Fibroblast of villous mesenchyme (primary cell): ENCODE data around the gene APOM. TPM values are rescaled to one million over a fixed set of nuclear protein-coding genes. Genes with fewer than 3 reads are reported as not detected.

Experiments
- DNase-seq: peaks from one replicate; pipeline ENCODE4 v3.0.0-alpha.2; 2010; ENCODE audit warnings: low read depth
- H3K4me3 ChIP-seq: 2 replicates; pipeline ENCODE4 v1.5.1; 2011; ENCODE audit warnings: low read depth, mild to moderate bottlenecking, low read length
- total RNA-seq: library from RNA; depleted of rRNA; stranded (reverse); fragments of >200 nt; gene quantifications from 2 replicates; pipeline ENCODE4 v1.2.3, GENCODE V29; 2012
- TF ChIP-seq, protein P1 (sequence below): IDR thresholded peaks from 2 replicates; pipeline ENCODE4 v1.5.1; 2012; ENCODE audit warnings: low read depth, mild to moderate bottlenecking, low read length; ENCODE audit not compliant: insufficient read depth

The APOM gene
- total RNA-seq, 1 donor: 0.43 TPM

GRCh38 chr6:31639043-31639442, 16.7 kb upstream of the APOM start:
- TF ChIP-seq, protein P1, sequence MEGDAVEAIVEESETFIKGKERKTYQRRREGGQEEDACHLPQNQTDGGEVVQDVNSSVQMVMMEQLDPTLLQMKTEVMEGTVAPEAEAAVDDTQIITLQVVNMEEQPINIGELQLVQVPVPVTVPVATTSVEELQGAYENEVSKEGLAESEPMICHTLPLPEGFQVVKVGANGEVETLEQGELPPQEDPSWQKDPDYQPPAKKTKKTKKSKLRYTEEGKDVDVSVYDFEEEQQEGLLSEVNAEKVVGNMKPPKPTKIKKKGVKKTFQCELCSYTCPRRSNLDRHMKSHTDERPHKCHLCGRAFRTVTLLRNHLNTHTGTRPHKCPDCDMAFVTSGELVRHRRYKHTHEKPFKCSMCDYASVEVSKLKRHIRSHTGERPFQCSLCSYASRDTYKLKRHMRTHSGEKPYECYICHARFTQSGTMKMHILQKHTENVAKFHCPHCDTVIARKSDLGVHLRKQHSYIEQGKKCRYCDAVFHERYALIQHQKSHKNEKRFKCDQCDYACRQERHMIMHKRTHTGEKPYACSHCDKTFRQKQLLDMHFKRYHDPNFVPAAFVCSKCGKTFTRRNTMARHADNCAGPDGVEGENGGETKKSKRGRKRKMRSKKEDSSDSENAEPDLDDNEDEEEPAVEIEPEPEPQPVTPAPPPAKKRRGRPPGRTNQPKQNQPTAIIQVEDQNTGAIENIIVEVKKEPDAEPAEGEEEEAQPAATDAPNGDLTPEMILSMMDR: no peak
- DNase-seq: no peak

DNA sequence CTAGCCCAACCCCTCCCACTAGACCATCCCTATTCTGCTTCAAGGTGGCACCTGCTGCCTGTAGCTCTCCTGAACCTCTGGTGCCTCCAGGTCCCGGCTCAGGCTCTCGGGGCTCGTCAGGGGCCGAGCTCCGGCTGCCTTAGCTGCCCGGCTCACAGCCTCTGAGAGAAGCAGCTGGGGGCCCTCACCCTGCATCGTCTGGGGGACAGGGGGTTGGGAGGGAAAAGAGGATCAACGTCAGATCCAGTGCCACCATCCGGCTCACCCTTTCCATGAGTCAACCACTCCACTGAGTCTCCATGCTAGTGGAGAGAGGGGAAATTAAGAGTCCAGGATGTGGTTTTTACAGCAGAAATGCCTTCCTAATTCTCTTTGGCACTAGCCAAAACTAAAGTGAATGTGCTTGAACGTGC, 16.2 kb upstream of the APOM start:
- no peak for DNase-seq
- TF ChIP-seq, protein P1: no peak
- H3K4me3 ChIP-seq: no peak overlapping the region

More at GRCh38 chr6:31639043-31639442, 16.7 kb upstream of the APOM start:
- H3K4me3 ChIP-seq: no peak overlapping the region

DNA sequence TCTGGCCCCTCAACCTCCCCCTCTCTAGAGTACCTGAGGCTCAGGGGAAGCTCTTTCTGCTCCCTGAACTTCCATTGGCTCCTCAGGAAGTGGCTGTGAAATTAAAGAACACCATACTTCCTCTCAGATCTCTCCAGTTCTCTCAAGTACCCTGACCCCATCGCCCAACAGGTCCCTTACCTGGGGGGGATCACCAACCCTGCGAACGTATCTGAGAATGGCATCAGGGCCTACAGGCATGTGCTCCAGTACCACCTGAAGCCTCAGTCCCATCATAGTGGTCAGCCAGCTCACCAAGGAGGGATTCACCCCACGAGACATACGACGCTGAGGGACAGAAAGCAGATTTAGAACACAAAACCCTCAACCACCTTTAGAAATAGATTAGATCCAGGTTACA, 15.1 kb upstream of the APOM start:
- TF ChIP-seq, protein P1: no peak
- no peak for DNase-seq
- H3K4me3 ChIP-seq: no peak overlapping the region

- no peak overlapping the region for H3K4me3 ChIP-seq
- no peak for DNase-seq
- TF ChIP-seq, protein P1: no peak
These were observed 14.3 kb upstream of the APOM start for GRCh38 chr6:31641370-31641769.

DNA sequence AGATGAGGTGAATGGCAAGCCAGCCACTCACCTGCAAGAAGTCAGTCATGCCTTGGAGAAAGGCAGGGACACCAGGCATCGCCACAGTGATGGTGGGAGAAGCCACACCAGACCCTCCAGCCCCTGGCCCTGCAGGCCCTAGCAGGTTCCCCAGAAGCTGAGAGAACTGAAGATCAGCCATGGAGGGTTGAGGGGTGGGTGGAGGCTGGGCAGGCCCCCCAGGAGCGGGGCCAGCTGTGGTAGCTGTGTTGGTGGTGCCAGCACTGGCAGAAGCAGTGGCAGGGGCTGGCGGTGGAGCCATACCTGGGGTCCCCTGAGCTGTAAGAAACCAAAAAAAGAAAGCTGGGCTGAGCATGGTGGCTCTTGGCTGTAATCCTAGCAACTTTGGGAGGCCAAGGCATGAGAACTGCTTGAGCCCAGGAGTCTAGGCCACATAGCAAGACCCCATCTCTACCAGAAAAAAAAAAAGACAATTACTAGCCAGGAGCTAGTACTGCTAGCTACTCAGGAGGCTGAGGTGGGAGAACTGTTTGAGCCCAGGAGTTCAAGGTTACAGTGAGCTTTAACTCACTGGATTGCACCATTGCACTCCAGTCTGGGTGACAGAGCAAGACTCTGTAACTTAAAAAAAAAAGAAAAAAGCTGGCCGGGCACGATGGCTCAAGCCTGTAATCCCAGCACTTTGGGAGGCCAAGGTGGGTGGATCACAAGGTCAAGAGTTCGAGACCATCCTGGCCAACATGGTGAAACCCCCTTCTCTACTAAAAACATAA, 12.7 kb upstream of the APOM start:
- DNase-seq: no peak
- TF ChIP-seq, protein P1: no peak
- H3K4me3 ChIP-seq: no peak overlapping the region

DNA sequence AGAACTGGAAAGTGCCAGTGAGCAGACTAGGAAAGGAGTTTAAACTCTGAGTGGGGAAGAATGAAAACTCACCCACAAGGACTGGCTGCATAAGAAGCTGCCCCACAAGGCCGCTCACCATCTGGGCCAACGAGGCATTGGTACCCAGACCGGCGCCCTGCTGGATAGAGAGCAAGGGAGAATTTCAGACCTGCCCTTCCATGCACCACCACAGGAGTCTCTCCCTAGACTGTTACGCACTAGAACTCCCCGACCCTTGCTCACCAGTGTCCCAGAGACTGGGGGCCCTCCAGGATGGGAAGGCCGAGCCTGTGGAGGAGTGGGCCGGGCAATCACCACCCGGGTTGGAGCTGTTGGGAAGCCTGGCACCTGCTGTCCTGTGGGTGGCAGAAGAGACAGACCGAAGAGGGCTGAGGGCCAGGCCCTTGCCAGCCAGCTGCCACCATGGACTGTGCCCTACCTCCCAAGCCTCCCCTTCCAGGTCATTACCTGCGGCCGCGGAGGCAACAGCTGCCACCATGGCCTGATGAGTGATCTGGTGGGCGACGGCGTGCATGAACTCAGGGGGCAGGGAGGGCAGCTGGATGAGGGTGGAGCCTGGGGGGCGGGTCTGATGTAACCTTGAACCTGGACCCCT, 11.8 kb upstream of the APOM start:
- no peak overlapping the region for H3K4me3 ChIP-seq
- TF ChIP-seq, protein P1: no peak
- no peak for DNase-seq
